ENCODE measurements around the gene KIF9.

GRCh38 chr3:47193871-47194859 is 88.4 kb downstream of the KIF9 start:
- TF ChIP-seq CTCF (IDR thresholded peaks at IDR 0.05; ENCODE audit: low read depth, low read length) (no peak), EZH2phosphoT487 (IDR thresholded peaks at IDR 0.05; ENCODE audit: low read depth) (no peak)

Measured in OCI-LY3 (cell line).